Parathyroid adenoma (tissue), 2 donors: ENCODE data around the gene SCAMP3.
A peak's percentile ranks its signal among the peaks of the same experiment; 100 is the strongest.

Experiments
- H2AFZ ChIP-seq: fragments of 300-600 bp; sonication (generic); one replicate; pipeline ENCODE4 v1.7.0; 2017; ENCODE audit warnings: antibody characterized with exemption, mild to moderate bottlenecking
- H3K27ac ChIP-seq: fragments of 300-600 bp; sonication (generic); one replicate; pipeline ENCODE4 v1.7.0; 2017
- H3K27me3 ChIP-seq: fragments of 300-600 bp; sonication (generic); one replicate; pipeline ENCODE4 v1.7.0; 2017; ENCODE audit warnings: low read length; ENCODE audit not compliant: control insufficient read depth, insufficient read depth
- H3K36me3 ChIP-seq: fragments of 300-600 bp; sonication (generic); one replicate; pipeline ENCODE4 v1.7.0; 2017; ENCODE audit warnings: low read length; ENCODE audit not compliant: control insufficient read depth, insufficient read depth
- H3K4me1 ChIP-seq: fragments of 300-600 bp; sonication (generic); one replicate; pipeline ENCODE4 v1.7.0; 2017; ENCODE audit warnings: control low read depth
- H3K4me2 ChIP-seq: fragments of 300-600 bp; sonication (generic); one replicate; pipeline ENCODE4 v1.7.0; 2017; ENCODE audit warnings: low read length
- H3K4me3 ChIP-seq: fragments of 300-600 bp; sonication (generic); one replicate; pipeline ENCODE4 v1.7.0; 2017; ENCODE audit warnings: low read depth, low read length
- H3K79me2 ChIP-seq: fragments of 300-600 bp; sonication (generic); one replicate; pipeline ENCODE4 v1.7.0; 2017; ENCODE audit warnings: control low read depth
- H3K9ac ChIP-seq: fragments of 300-600 bp; sonication (generic); one replicate; pipeline ENCODE4 v1.7.0; 2017; ENCODE audit warnings: mild to moderate bottlenecking
- H3K9me3 ChIP-seq: fragments of 300-600 bp; sonication (generic); one replicate; pipeline ENCODE4 v1.7.0; 2017; ENCODE audit warnings: low read length; ENCODE audit not compliant: control insufficient read depth
- TF ChIP-seq, protein P1 (sequence below): fragments of 300-600 bp; sonication (generic); IDR thresholded peaks from one replicate; pipeline ENCODE4 v1.7.0; 2017; ENCODE audit warnings: antibody characterized with exemption, mild to moderate bottlenecking
- donor health status: primary hyperparathyroidism.

Gene SCAMP3

DNA sequence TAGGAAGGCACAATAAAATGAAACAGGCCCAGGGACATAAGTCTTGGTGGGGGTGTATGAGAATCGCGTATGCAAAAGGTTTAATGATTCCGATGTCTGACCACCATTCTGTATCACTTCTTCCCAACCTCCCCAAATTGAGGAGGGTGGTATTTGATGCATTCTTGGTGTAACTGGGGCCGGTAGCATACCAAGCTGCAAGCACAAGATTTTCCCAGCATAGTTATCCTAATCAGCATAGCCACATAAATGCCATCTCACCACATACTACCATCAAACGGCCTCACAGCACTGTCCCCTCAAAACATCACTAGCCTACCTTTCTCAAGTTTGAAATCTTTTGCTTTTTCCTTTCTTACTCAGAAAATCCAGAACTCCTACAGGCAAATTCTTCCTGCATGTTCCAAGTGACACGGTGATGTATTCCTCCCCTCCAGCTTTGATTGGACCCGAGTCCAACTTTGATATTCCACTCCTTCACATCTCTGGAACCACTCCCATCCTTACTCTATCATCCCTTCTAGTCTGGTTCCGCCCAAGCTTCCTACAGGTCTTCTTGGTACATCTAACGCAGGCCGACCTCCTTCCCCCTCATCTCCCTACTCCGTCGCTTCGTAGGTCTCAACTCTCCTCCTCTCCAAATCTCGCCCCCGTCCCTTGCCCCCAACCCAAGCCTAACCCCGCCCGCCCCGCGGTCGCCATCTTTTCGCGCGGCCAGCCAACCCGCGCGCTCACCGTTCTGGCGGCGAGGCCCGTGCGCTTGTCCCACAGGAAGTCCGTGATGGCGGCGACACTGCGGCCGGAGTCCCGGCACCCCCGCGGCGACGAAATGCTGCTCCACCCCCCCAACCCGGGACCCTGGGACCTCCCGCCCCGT is 10.5 kb upstream of the SCAMP3 start:
- H3K79me2 ChIP-seq: peaks cover 5% of the 10 kb centered on the region
- TF ChIP-seq, protein P1, sequence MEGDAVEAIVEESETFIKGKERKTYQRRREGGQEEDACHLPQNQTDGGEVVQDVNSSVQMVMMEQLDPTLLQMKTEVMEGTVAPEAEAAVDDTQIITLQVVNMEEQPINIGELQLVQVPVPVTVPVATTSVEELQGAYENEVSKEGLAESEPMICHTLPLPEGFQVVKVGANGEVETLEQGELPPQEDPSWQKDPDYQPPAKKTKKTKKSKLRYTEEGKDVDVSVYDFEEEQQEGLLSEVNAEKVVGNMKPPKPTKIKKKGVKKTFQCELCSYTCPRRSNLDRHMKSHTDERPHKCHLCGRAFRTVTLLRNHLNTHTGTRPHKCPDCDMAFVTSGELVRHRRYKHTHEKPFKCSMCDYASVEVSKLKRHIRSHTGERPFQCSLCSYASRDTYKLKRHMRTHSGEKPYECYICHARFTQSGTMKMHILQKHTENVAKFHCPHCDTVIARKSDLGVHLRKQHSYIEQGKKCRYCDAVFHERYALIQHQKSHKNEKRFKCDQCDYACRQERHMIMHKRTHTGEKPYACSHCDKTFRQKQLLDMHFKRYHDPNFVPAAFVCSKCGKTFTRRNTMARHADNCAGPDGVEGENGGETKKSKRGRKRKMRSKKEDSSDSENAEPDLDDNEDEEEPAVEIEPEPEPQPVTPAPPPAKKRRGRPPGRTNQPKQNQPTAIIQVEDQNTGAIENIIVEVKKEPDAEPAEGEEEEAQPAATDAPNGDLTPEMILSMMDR: no peak
- peak overlapping the region; percentile 78 for H2AFZ ChIP-seq
- peak overlapping the region; percentile 76 for H3K27ac ChIP-seq
- H3K9me3 ChIP-seq: no peaks in the 10 kb centered on the region
- H3K36me3 ChIP-seq: no peaks in the 10 kb centered on the region
- H3K27me3 ChIP-seq: no peaks in the 10 kb centered on the region
- H3K4me2 ChIP-seq: peak overlapping the region; percentile 83
- peak overlapping the region; percentile 28 for H3K9ac ChIP-seq
- peaks cover 4% of the 10 kb centered on the region for H3K4me1 ChIP-seq
- peak overlapping the region; percentile 66 for H3K4me3 ChIP-seq

GRCh38 chr1:155269381-155269780 is 7.2 kb upstream of the SCAMP3 start:
- TF ChIP-seq, protein P1: no peak
- Histone ChIP-seq H3K9me3 (no peaks in the 10 kb centered on the region), H3K4me1 (peaks cover 4% of the 10 kb centered on the region), H3K79me2 (peaks cover 5% of the 10 kb centered on the region), H3K36me3 (no peaks in the 10 kb centered on the region), H3K4me3 (no peak overlapping the region), H3K27me3 (no peaks in the 10 kb centered on the region), H3K4me2 (no peak overlapping the region), H2AFZ (no peak overlapping the region), H3K9ac (no peak overlapping the region), H3K27ac (no peak overlapping the region)

DNA sequence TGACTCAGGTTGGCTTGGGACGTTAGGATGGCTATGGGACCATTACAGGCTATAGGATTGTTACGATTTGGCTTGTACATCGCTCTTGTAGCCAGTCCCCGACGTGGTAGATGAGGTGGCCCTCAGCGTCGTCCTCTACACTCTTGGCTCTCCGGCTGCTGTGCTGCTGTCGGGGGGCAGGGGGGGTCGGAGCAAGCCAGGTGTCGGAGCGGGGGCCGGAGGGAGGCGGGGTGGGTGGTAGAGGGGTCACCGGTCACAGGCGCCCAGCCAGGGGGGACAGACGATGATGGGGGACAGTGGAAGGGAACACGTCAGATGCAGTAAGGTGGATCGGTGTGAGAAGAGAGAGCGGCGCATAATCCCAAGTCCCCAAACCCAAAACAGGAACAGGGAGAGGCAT is 6.5 kb upstream of the SCAMP3 start:
- Histone ChIP-seq H3K79me2 (peaks cover 5% of the 10 kb centered on the region), H2AFZ (no peak overlapping the region), H3K36me3 (no peaks in the 10 kb centered on the region), H3K4me2 (no peak overlapping the region), H3K27me3 (no peaks in the 10 kb centered on the region), H3K4me3 (no peak overlapping the region), H3K4me1 (peaks cover 4% of the 10 kb centered on the region), H3K9me3 (no peaks in the 10 kb centered on the region), H3K9ac (no peak overlapping the region), H3K27ac (no peak overlapping the region)
- TF ChIP-seq, protein P1: no peak

- no peak overlapping the region for H3K9ac ChIP-seq
- H3K4me2 ChIP-seq: no peak overlapping the region
- no peaks in the 10 kb centered on the region for H3K36me3 ChIP-seq
- TF ChIP-seq, protein P1: no peak
- no peak overlapping the region for H2AFZ ChIP-seq
- H3K79me2 ChIP-seq: peaks cover 2% of the 10 kb centered on the region
- no peaks in the 10 kb centered on the region for H3K9me3 ChIP-seq
- H3K27ac ChIP-seq: no peak overlapping the region
- H3K4me3 ChIP-seq: no peak overlapping the region
- H3K27me3 ChIP-seq: no peaks in the 10 kb centered on the region
- peaks cover 4% of the 10 kb centered on the region for H3K4me1 ChIP-seq
These were observed 5.2 kb upstream of the SCAMP3 start for GRCh38 chr1:155267373-155267772.

- Histone ChIP-seq H3K27me3 (no peaks in the 10 kb centered on the region), H3K79me2 (peaks cover 2% of the 10 kb centered on the region), H3K27ac (no peak overlapping the region), H3K4me1 (peaks cover 2% of the 10 kb centered on the region), H3K9ac (no peak overlapping the region), H3K36me3 (no peaks in the 10 kb centered on the region), H3K9me3 (no peaks in the 10 kb centered on the region), H3K4me3 (no peak overlapping the region), H3K4me2 (no peak overlapping the region), H2AFZ (no peak overlapping the region)
- TF ChIP-seq, protein P1: no peak
These were observed 4.4 kb upstream of the SCAMP3 start for GRCh38 chr1:155266553-155266952.
